Measurements from ENCODE around the gene COLEC12.

- TF ChIP-seq CTCF (IDR thresholded peaks at IDR 0.05) = no peak
- no peak for TF ChIP-seq POLR2A (IDR thresholded peaks at IDR 0.05)
- TF ChIP-seq EP300 (IDR thresholded peaks at IDR 0.05) = no peak
Observed at GRCh38 chr18:316393-316792, 184.1 kb downstream of the COLEC12 start.
